GM18526 (cell line): ENCODE measurements around the gene CADM2.

Experiments
- POLR2A ChIP-seq: IDR thresholded peaks from 3 replicates; pipeline ENCODE4 v1.6.1; 2011; ENCODE audit not compliant: insufficient read length; ENCODE audit errors: extremely low read depth

Gene CADM2

DNA sequence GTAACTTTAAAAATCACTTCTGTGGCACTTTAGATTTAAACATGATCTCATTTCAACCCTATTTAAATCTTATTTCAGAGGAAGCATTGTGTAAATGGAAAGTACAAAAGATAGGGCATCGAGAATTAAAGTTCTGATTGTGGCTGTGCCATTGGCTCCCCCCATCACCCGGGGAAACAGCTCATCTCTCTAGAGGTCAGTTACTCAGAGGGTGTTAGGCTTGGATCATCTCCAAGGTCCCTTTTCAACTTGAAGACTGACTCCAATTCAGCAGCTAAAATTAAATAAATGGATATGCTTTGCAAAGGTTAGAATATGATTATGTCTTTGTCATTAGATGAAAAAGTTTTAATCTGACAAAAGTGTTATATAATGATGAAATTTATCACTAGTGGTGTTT is 20.1 kb downstream of the CADM2 start:
- TF ChIP-seq POLR2A = no peak

DNA sequence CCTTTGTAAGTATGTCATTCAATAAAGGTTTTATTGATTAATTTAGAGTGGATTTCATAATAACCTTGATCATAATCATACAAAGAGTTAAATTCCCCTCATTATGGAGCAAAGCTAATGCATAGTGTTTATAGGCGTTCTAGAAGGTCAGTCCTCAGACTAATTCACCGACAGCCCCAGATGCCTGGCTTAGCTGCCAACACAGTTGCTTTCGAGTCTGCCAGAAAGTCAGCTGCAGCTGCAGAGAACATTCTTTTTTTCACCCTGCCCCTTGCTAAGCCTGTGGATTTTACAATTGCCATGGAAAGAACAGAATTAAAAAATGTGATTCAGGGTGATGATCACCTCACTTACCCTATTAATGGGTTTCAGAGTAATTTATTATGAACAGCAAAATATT is 21.2 kb downstream of the CADM2 start:
- no peak for TF ChIP-seq POLR2A

- no peak for TF ChIP-seq POLR2A
These were observed 21.7 kb downstream of the CADM2 start for GRCh38 chr3:84980456-84980855.

GRCh38 chr3:84983490-84983889 is 24.7 kb downstream of the CADM2 start:
- TF ChIP-seq POLR2A = no peak

DNA sequence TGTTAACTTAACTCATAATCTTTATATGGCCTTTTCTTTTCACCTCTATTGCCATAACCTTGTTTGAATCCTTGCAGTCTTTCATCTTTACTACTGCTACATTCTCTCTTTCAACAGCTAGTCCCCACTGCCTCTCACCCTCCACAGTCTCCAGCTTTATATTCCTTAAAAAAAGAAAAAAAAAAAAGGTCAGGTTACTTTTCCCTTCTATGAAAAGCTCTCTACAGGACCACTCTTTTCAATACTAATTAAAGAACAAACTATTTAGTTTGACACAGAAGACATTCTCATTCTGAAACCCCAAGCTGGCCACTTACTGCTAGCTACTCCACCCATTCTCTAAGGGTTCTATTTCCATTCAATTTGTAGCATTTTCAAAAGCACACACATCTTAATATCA is 25.6 kb downstream of the CADM2 start:
- TF ChIP-seq POLR2A = no peak

DNA sequence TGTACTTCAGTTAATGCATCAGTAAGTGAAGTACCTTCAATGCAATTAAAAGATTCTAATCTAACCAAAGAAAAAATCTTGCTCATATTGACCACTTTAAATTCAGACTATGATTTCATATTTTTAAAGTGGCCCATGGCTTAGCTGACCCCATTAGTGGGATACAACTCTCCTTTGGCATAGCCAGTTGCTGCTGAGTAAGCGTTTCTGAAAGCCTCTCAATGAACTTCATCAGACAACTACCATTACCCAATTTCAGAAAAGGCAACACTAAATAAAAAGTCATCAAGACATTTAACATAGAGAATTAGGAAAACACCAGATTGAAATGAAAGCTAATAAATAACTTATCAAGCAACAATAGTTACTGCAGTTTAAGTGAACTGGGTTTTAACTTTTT is 27.0 kb downstream of the CADM2 start:
- no peak for TF ChIP-seq POLR2A

GRCh38 chr3:84987706-84988504 is 29.1 kb downstream of the CADM2 start:
- TF ChIP-seq POLR2A = no peak

GRCh38 chr3:84989102-84989501 is 30.3 kb downstream of the CADM2 start:
- TF ChIP-seq POLR2A = no peak

- no peak for TF ChIP-seq POLR2A
These were observed 32.7 kb downstream of the CADM2 start for GRCh38 chr3:84991422-84991900.

GRCh38 chr3:84993956-84994355 is 35.2 kb downstream of the CADM2 start:
- TF ChIP-seq POLR2A = no peak

DNA sequence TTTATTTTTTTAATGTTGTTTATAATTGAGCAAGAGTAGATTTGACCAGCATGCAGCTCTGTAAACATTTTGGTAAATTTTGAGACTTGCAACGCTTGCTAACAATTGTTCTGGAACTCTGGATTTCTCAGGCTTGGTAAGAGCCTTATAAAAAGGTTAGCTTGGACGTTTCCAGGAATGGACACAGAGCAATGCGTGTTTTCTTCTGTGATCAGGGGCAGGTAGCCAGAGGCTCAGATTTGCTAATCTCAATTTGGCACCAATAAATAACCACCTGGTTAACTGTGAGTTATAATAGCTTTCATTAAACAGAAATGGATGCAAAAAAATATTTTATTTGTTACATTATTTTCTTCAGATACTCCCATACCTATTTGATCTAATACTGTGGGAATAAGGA is 39.8 kb downstream of the CADM2 start:
- TF ChIP-seq POLR2A = no peak

DNA sequence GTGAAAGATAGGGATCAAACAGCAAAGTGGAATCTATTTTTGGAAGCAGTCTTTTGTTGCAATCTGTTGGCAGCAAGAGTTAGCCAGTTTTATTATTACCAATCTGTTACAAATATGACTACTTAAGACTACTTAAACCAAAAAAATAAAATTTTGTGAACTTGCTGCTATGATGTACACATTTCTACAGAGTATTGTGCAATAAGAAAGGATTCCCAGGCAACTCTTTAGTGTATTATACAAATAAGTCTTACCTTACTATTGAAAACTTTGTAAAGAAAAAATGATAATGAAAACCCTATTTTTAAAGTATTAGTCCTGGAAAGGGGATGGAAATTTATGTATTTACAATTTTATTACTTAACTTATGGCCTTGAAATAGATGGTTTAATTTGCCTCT is 44.7 kb downstream of the CADM2 start:
- no peak for TF ChIP-seq POLR2A

- TF ChIP-seq POLR2A = no peak
These were observed 45.4 kb downstream of the CADM2 start for GRCh38 chr3:85004147-85004546.

DNA sequence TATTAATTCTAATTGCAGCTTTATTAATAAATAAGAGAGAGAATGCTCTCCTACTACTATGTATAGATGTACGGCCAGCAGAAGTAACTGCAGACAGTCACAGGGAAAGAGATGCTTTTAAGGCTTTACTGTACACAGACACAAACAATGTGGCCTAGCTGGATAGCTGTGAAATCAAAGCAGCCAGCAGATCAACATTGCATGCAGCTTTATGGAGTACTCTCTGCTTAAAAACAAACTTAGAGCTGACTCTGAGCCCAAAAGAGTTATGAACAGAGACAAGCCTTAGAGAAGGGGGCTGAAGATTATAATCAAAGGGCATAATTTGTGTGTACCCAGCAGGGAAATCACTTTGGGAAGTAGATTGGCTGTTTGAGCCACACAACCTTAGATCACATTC is 47.2 kb downstream of the CADM2 start:
- no peak for TF ChIP-seq POLR2A

GRCh38 chr3:85007195-85008094 is 48.7 kb downstream of the CADM2 start:
- TF ChIP-seq POLR2A = no peak

GRCh38 chr3:85020828-85021227 is 62.0 kb downstream of the CADM2 start:
- TF ChIP-seq POLR2A = no peak
